Colonic mucosa (tissue), 4 donors: Measurements from ENCODE around the gene CRELD2. TPM values are rescaled to one million over a fixed set of nuclear protein-coding genes. Genes with fewer than 3 reads are reported as not detected.

Experiments used
- DNase-seq: peaks from one replicate; pipeline ENCODE4 v3.0.0-alpha.2; 2020
- H3K27ac ChIP-seq: fragments of 200-600 bp; one replicate; pipeline ENCODE4 v1.8.0; 2021
- H3K27me3 ChIP-seq: fragments of 200-600 bp; one replicate; pipeline ENCODE4 v1.8.0; 2021
- H3K36me3 ChIP-seq: fragments of 200-600 bp; one replicate; pipeline ENCODE4 v1.8.0; 2021
- H3K4me1 ChIP-seq: fragments of 200-600 bp; one replicate; pipeline ENCODE4 v1.8.0; 2021; ENCODE audit warnings: mild to moderate bottlenecking
- H3K4me3 ChIP-seq: fragments of 200-600 bp; one replicate; pipeline ENCODE4 v1.8.0; 2021
- H3K9ac ChIP-seq, 2 donors: one replicate each; pipeline ENCODE4 v1.7.0; 2013; ENCODE audit warnings: control low read depth in 2 of 2, low read depth in 2 of 2, low read length in 2 of 2
- H3K9me3 ChIP-seq: fragments of 200-600 bp; one replicate; pipeline ENCODE4 v1.8.0; 2021
- CTCF ChIP-seq: fragments of 200-600 bp; IDR thresholded peaks from one replicate; pipeline ENCODE4 v1.8.0; 2022; ENCODE audit warnings: antibody characterized with exemption, mild to moderate bottlenecking
- intact Hi-C: fragments of 100-400 bp; cut with DNase I; formaldehyde crosslinking; loops from one replicate; pipeline ENCODE4 v1.14.1; 2022
- total RNA-seq, 2 donors: library from RNA; stranded (reverse); fragmentation: NEBNext Ultra II Directional in 1 of 2; extraction: Animal tissue kit (Norgen Biotek cat#: 25700) in 1 of 2; gene quantifications; one replicate each; pipeline ENCODE4 v1.2.1, GENCODE V29; 2021
- donor health status: healthy.
- donor health status: DM: no; HTN: no; CAD: no.
- donor health status: DM: no; HTN: no; CAD: no.

The CRELD2 gene
- total RNA-seq, 2 donors from 2014 or later = 43.6 to 133 TPM

- H3K27me3 ChIP-seq = no peaks in the 10 kb centered on the region
- DNase-seq = no peak
- no peak overlapping the region for H3K27ac ChIP-seq
- H3K4me1 ChIP-seq = no peaks in the 10 kb centered on the region
- no peaks in the 10 kb centered on the region for H3K36me3 ChIP-seq
- no peak overlapping the region for H3K4me3 ChIP-seq
- no peak for TF ChIP-seq CTCF
- no peak overlapping the region for H3K9ac ChIP-seq
- intact Hi-C loops = no loop called here
- H3K9me3 ChIP-seq = no peaks in the 10 kb centered on the region
Observed at GRCh38 chr22:49887702-49888101, 30.7 kb upstream of the CRELD2 start.

- DNase-seq = no peak
- no peak for TF ChIP-seq CTCF
- no peak overlapping the region for H3K9ac ChIP-seq
- H3K4me1 ChIP-seq = no peaks in the 10 kb centered on the region
- intact Hi-C loops = no loop called here
- H3K9me3 ChIP-seq = no peaks in the 10 kb centered on the region
- H3K4me3 ChIP-seq = no peak overlapping the region
- H3K36me3 ChIP-seq = no peaks in the 10 kb centered on the region
- no peaks in the 10 kb centered on the region for H3K27me3 ChIP-seq
- H3K27ac ChIP-seq = no peak overlapping the region
Observed at GRCh38 chr22:49889071-49889470, 29.4 kb upstream of the CRELD2 start.

GRCh38 chr22:49892226-49892899 lies 26.1 kb upstream of the CRELD2 start:
- Histone ChIP-seq H3K36me3 (no peaks in the 10 kb centered on the region), H3K27me3 (no peaks in the 10 kb centered on the region), H3K9me3 (no peaks in the 10 kb centered on the region), H3K4me3 (no peak overlapping the region), H3K4me1 (no peaks in the 10 kb centered on the region), H3K9ac (no peak overlapping the region), H3K27ac (no peak overlapping the region)
- intact Hi-C loops = no loop called here
- no peak for DNase-seq
- no peak for TF ChIP-seq CTCF

GRCh38 chr22:49893025-49893424 lies 25.4 kb upstream of the CRELD2 start:
- intact Hi-C loops = no loop called here
- Histone ChIP-seq H3K4me1 (no peaks in the 10 kb centered on the region), H3K4me3 (no peak overlapping the region), H3K9ac (no peak overlapping the region), H3K9me3 (no peaks in the 10 kb centered on the region), H3K27ac (no peak overlapping the region), H3K27me3 (no peaks in the 10 kb centered on the region), H3K36me3 (no peaks in the 10 kb centered on the region)
- no peak for TF ChIP-seq CTCF
- no peak for DNase-seq

- intact Hi-C loops = no loop called here
- H3K9ac ChIP-seq = no peak overlapping the region
- no peak overlapping the region for H3K27ac ChIP-seq
- no peaks in the 10 kb centered on the region for H3K4me1 ChIP-seq
- no peaks in the 10 kb centered on the region for H3K9me3 ChIP-seq
- no peaks in the 10 kb centered on the region for H3K27me3 ChIP-seq
- no peak for DNase-seq
- H3K4me3 ChIP-seq = no peak overlapping the region
- no peak for TF ChIP-seq CTCF
- H3K36me3 ChIP-seq = no peaks in the 10 kb centered on the region
Observed at GRCh38 chr22:49894322-49895054, 23.9 kb upstream of the CRELD2 start.
